A549 (cell line): ENCODE data around the gene BMP5. TPM values are rescaled to one million over a fixed set of nuclear protein-coding genes. Genes with fewer than 3 reads are reported as not detected.

Experiments used
- ATAC-seq, 2 experiments: fragments of 200-7000 bp in 1 of 2; fragments of >200 bp in 1 of 2; cut with Nextera tagmentation in 1 of 2; cut with Tn5 transposase in 1 of 2; 3 replicates each; pipeline versions ENCODE4 v1.8.0 to v1.9.1; 2018 to 2020; ENCODE audit warnings: mild to moderate bottlenecking in 1 of 2, moderate library complexity in 1 of 2
- CTCF ChIA-PET: fragments of 300-600 bp; sonication (Branson Sonifier 250); formaldehyde crosslinking; extraction: SDS; loops from one replicate; lab custom pipeline; 2021; ENCODE audit warnings: antibody characterized with exemption, inconsistent platforms; lab: Yijun Ruan, JAX
- POLR2A ChIA-PET: fragments of 350-600 bp; formaldehyde crosslinking; extraction: SDS; loops from one replicate; lab custom pipeline; 2021; ENCODE audit warnings: antibody characterized with exemption, inconsistent platforms; lab: Yijun Ruan, JAX
- DNase-seq, 2 experiments: peaks; one replicate each; pipeline versions ENCODE4 v3.0.0 to v3.0.0-alpha.2; 2011 to 2016; ENCODE audit warnings: low read depth in 1 of 2, low spot score in 1 of 2
- FAIRE-seq: peaks from 2 replicates; lab custom pipeline; 2011; peaks lifted over from hg19 to GRCh38; lab: Jason Lieb, UNC
- H3K27ac ChIP-seq, 2 experiments: fragments of >200 bp; sonication (Bioruptor Twin); formaldehyde crosslinking; 3 replicates each; pipeline ENCODE4 v1.5.1; 2016 to 2017
- H3K4me1 ChIP-seq: fragments of >200 bp; sonication (Bioruptor Twin); formaldehyde crosslinking; 3 replicates; pipeline ENCODE4 v1.6.1; 2016
- H3K4me2 ChIP-seq: fragments of >200 bp; sonication (Bioruptor Twin); formaldehyde crosslinking; 3 replicates; pipeline ENCODE4 v1.6.1; 2016
- H3K4me3 ChIP-seq: fragments of >200 bp; sonication (Bioruptor Twin); formaldehyde crosslinking; 3 replicates; pipeline ENCODE4 v1.5.1; 2016
- H3K9me3 ChIP-seq: fragments of >200 bp; sonication (Bioruptor Twin); formaldehyde crosslinking; 3 replicates; pipeline ENCODE4 v1.6.1; 2016
- CHD2 ChIP-seq: fragments of 150-350 bp; IDR thresholded peaks from 2 replicates; pipeline ENCODE4 v1.6.1; 2014; ENCODE audit warnings: low read length; ENCODE audit not compliant: partially characterized antibody
- EHF ChIP-seq: fragments of 250-450 bp; sonication (Bioruptor Pico); IDR thresholded peaks from 2 replicates; pipeline ENCODE4 v1.5.0; 2020; ENCODE audit warnings: mild to moderate bottlenecking
- EHMT2 ChIP-seq: fragments of 200-600 bp; sonication (generic); IDR thresholded peaks from 2 replicates; pipeline ENCODE4 v1.6.1; 2016; ENCODE audit warnings: antibody characterized with exemption, low read depth, mild to moderate bottlenecking, moderate library complexity
- FOSB ChIP-seq: fragments of 250-450 bp; sonication (Bioruptor Pico); IDR thresholded peaks from 2 replicates; pipeline ENCODE4 v1.5.0; 2020; ENCODE audit warnings: mild to moderate bottlenecking, moderate library complexity
- FOSL2 ChIP-seq, 2 experiments: fragments of 450-650 bp in 1 of 2; fragments of >200 bp in 1 of 2; sonication (Bioruptor Twin) in 1 of 2; formaldehyde crosslinking; IDR thresholded peaks; 2 replicates each; pipeline versions ENCODE4 v1.5.0 to v1.6.1; 2016 to 2020; ENCODE audit warnings: mild to moderate bottlenecking in 1 of 2, moderate library complexity in 1 of 2
- FOXS1 ChIP-seq: fragments of 250-450 bp; sonication (Bioruptor Pico); IDR thresholded peaks from 2 replicates; pipeline ENCODE4 v1.5.0; 2020; ENCODE audit warnings: mild to moderate bottlenecking, moderate library complexity
- GATA3 ChIP-seq: IDR thresholded peaks from 2 replicates; pipeline ENCODE4 v1.6.1; 2012; ENCODE audit warnings: borderline replicate concordance
- HOXB13 ChIP-seq: fragments of 250-450 bp; sonication (Bioruptor Pico); IDR thresholded peaks from 2 replicates; pipeline ENCODE4 v1.5.0; 2020; ENCODE audit warnings: low read depth, mild to moderate bottlenecking, moderate library complexity
- JUNB ChIP-seq: fragments of >200 bp; sonication (Bioruptor Twin); formaldehyde crosslinking; IDR thresholded peaks from 2 replicates; pipeline ENCODE4 v1.6.1; 2016
- NPAS2 ChIP-seq: fragments of 250-450 bp; sonication (Bioruptor Pico); IDR thresholded peaks from 2 replicates; pipeline ENCODE4 v1.8.0; 2022; ENCODE audit warnings: mild to moderate bottlenecking, moderate library complexity, borderline replicate concordance
- RAD21 ChIP-seq, 2 experiments: fragments of >200 bp in 1 of 2; sonication (Bioruptor Twin) in 1 of 2; formaldehyde crosslinking in 1 of 2; IDR thresholded peaks in 1 of 2; conservative IDR thresholded peaks in 1 of 2; 2 replicates in 1 of 2; 3 replicates in 1 of 2; pipeline ENCODE4 v1.6.1; 2012 to 2018; ENCODE audit warnings: inconsistent platforms in 1 of 2
- RARB ChIP-seq: fragments of 250-450 bp; sonication (Bioruptor Pico); IDR thresholded peaks from 2 replicates; pipeline ENCODE4 v1.8.0; 2021; ENCODE audit warnings: mild to moderate bottlenecking, moderate library complexity
- TP53 ChIP-seq: fragments of 250-450 bp; sonication (Bioruptor Pico); IDR thresholded peaks from 2 replicates; pipeline ENCODE4 v1.5.0; 2021; ENCODE audit warnings: mild to moderate bottlenecking, moderate library complexity
- ZSCAN20 ChIP-seq: fragments of 250-450 bp; sonication (Bioruptor Pico); IDR thresholded peaks from 2 replicates; pipeline ENCODE4 v1.8.0; 2022; ENCODE audit warnings: mild to moderate bottlenecking, moderate library complexity
- WGBS: methylation state at CpG from one replicate; pipeline ENCODE4 v1.1.6; 2017; ENCODE audit errors: missing lambda C conversion rate; 5-methylcytosine and 5-hydroxymethylcytosine counted together
- polyA plus RNA-seq, 4 experiments: library from polyadenylated mRNA; depleted of rRNA in 3 of 4; stranded (reverse); fragments of >200 nt; fragmentation: RNase III in 1 of 4; extraction: RNeasy Plus Mini Kit Qiagen cat#74134 plus additional on column Dnase treatment in 1 of 4; gene quantifications; 2 replicates in 3 of 4; 3 replicates in 1 of 4; pipeline ENCODE4 v1.2.3, GENCODE V29; 2011 to 2017
- TF ChIP-seq, protein P1 (sequence below): fragments of 250-450 bp; sonication (Bioruptor Pico); IDR thresholded peaks from 2 replicates; pipeline ENCODE4 v1.5.0; 2020; ENCODE audit warnings: low read depth, mild to moderate bottlenecking, moderate library complexity
- TF ChIP-seq, protein P2 (sequence below): fragments of >200 bp; sonication (Bioruptor Twin); formaldehyde crosslinking; IDR thresholded peaks from 2 replicates; pipeline ENCODE4 v1.6.1; 2016
- TF ChIP-seq, protein P3 (sequence below): fragments of 250-450 bp; sonication (Bioruptor Pico); IDR thresholded peaks from 2 replicates; pipeline ENCODE4 v1.5.0; 2021; ENCODE audit warnings: mild to moderate bottlenecking, moderate library complexity, borderline replicate concordance
- TF ChIP-seq, protein P4 (sequence below): IDR thresholded peaks from 2 replicates; pipeline ENCODE4 v1.6.1; 2012

BMP5 gene
- polyA plus RNA-seq, 2 of the 4 experiments (the other 2 are of a cell fraction): 0.04 to 0.12 TPM

DNA sequence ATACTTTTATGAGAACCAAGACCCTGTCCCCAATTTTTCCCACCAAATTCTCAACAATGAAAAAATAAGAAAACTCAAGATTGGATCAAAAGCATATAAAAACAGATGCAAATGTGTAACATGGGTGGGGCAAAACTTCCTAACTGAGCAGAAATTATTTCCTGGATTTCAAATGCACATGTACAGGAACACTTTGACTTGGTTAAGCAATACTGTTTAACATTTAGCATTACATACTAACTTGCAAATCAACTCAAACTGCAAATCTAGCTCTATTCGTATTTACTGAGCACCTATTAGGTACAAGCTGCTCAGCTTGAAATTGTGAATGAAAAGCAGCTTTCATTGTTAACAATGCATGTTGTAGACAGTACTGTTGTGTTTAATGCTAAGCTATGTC is 40.2 kb downstream of the BMP5 start:
- no peak overlapping the region for H3K4me2 ChIP-seq
- no peaks in the 10 kb centered on the region for H3K4me1 ChIP-seq
- ATAC-seq: no peak
- DNase-seq: no peak
- POLR2A ChIA-PET: no interaction called here
- CTCF ChIA-PET: no interaction called here
- TF ChIP-seq, protein P1, sequence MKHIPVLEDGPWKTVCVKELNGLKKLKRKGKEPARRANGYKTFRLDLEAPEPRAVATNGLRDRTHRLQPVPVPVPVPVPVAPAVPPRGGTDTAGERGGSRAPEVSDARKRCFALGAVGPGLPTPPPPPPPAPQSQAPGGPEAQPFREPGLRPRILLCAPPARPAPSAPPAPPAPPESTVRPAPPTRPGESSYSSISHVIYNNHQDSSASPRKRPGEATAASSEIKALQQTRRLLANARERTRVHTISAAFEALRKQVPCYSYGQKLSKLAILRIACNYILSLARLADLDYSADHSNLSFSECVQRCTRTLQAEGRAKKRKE (CRISPR knock-in tag): no peak
- TF ChIP-seq EHMT2 (no peak), GATA3 (no peak)
- TF ChIP-seq, protein P2, sequence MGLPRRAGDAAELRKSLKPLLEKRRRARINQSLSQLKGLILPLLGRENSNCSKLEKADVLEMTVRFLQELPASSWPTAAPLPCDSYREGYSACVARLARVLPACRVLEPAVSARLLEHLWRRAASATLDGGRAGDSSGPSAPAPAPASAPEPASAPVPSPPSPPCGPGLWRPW: no peak
- no peak for FAIRE-seq
- no peaks in the 10 kb centered on the region for H3K9me3 ChIP-seq
- no peak overlapping the region for H3K27ac ChIP-seq
- WGBS: 56% methylated on average over 1 of the region's 1 CpG
- no peak overlapping the region for H3K4me3 ChIP-seq

DNA sequence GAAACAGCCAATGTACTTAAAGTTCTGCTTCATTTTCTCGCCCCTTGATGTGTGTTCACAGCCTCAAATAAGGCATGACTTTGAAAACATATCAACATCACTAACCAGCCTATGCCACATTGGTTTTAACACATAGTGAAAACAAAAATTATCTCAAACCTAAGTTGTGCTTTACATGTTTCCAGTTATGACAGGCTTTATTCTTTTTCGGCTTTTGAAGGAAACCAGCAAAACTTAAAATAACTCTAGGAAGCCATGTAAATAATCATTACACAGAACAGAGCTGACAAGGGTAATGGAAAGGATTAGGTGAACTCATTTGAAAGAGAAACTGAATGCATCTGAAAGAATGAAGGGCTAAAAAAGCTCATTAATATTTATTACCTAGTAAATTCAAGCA is 42.1 kb downstream of the BMP5 start:
- ATAC-seq: no peak
- no peak for DNase-seq
- TF ChIP-seq JUNB: no peak
- TF ChIP-seq HOXB13 (CRISPR knock-in tag): no peak
- TF ChIP-seq FOSL2 (IDR thresholded peaks at IDR 0.05): no peak
- no peak for TF ChIP-seq FOSL2 (CRISPR knock-in tag; IDR thresholded peaks at IDR 0.05)
- TF ChIP-seq FOSB (CRISPR knock-in tag): no peak
- TF ChIP-seq, protein P3, sequence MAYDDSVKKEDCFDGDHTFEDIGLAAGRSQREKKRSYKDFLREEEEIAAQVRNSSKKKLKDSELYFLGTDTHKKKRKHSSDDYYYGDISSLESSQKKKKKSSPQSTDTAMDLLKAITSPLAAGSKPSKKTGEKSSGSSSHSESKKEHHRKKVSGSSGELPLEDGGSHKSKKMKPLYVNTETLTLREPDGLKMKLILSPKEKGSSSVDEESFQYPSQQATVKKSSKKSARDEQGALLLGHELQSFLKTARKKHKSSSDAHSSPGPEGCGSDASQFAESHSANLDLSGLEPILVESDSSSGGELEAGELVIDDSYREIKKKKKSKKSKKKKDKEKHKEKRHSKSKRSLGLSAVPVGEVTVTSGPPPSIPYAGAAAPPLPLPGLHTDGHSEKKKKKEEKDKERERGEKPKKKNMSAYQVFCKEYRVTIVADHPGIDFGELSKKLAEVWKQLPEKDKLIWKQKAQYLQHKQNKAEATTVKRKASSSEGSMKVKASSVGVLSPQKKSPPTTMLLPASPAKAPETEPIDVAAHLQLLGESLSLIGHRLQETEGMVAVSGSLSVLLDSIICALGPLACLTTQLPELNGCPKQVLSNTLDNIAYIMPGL (CRISPR knock-in tag): no peak
- no peak for TF ChIP-seq CHD2
- TF ChIP-seq NPAS2 (CRISPR knock-in tag): no peak
- TF ChIP-seq, protein P4, sequence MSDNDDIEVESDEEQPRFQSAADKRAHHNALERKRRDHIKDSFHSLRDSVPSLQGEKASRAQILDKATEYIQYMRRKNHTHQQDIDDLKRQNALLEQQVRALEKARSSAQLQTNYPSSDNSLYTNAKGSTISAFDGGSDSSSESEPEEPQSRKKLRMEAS: no peak
- TF ChIP-seq RAD21 (conservative IDR thresholded peaks at IDR 0.05 in 1 of 2, IDR thresholded peaks at IDR 0.05 in 1 of 2): no peak
- no peak for TF ChIP-seq GATA3
- TF ChIP-seq RARB (CRISPR knock-in tag): no peak
- POLR2A ChIA-PET: no interaction called here
- Histone ChIP-seq H3K4me1 (peaks cover under 1% of the 10 kb centered on the region; the same call in 2 of the 3 replicates), H3K9me3 (no peaks in the 10 kb centered on the region), H3K4me2 (no peak overlapping the region), H3K27ac (no peak overlapping the region), H3K4me3 (no peak overlapping the region)
- CTCF ChIA-PET: no interaction called here
- 94% methylated on average over 2 of the region's 2 CpGs for WGBS
- FAIRE-seq: no peak

DNA sequence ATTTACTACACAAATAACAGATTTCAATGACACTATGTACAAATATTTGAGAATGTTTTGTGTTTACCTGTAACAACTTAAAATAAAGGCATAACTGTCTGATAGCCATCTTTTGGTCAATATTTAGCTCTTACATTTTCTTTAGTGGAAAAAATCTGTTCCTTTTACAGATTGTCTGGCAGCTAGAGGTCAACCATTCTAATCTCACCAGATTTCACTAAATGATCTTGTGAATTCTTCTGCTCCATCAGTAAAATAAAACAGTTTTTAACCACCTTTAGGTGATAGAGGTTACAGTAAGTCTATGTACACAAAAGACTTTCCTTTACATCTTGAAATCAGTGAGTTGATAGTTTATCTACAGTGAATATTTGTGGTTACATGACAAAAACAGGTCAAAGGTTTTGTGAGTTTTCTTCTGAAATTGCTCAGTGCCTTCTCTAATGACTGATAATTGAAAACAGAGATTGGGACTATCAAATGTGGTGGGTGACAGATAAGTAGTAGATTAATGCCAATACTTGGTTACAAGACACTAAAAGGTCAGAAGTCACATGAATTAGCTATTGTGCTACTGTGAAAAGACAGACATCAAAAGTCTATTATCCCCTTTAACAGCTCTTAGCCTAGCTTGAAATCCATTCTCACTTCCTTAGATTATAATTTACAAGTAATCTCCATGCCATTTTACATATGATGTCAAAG is 47.4 kb downstream of the BMP5 start:
- DNase-seq: no peak
- no peak overlapping the region for H3K4me3 ChIP-seq
- POLR2A ChIA-PET: no interaction called here
- H3K27ac ChIP-seq: no peak overlapping the region
- peaks cover 28% of the 10 kb centered on the region; the same call in 2 of the 3 replicates for H3K4me1 ChIP-seq
- CTCF ChIA-PET: no interaction called here
- ATAC-seq: no peak
- peak overlapping the region; percentile 39 for H3K4me2 ChIP-seq
- FAIRE-seq: no peak
- TF ChIP-seq EHF (CRISPR knock-in tag) (no peak), FOXS1 (CRISPR knock-in tag) (no peak), GATA3 (peak; percentile 88), ZSCAN20 (CRISPR knock-in tag) (no peak), JUNB (no peak), TP53 (CRISPR knock-in tag) (no peak)
- no peaks in the 10 kb centered on the region for H3K9me3 ChIP-seq
